HepG2 (cell line): ENCODE data around the gene USP24. TPM values are rescaled to one million over a fixed set of nuclear protein-coding genes. Genes with fewer than 3 reads are reported as not detected.
A peak's percentile ranks its signal among the peaks of the same experiment; 100 is the strongest.

Experiments
- BHLHE40 ChIP-seq: IDR thresholded peaks from 2 replicates; pipeline ENCODE4 v1.6.1; 2011; ENCODE audit warnings: low read length, improper control_type of control experiment
- ESRRA ChIP-seq: sonication (generic); formaldehyde crosslinking; IDR thresholded peaks from 2 replicates; pipeline ENCODE4 v1.5.1; 2020; ENCODE audit warnings: mild to moderate bottlenecking, low read depth, missing genetic modification reagents
- HMGXB4 ChIP-seq, 2 experiments: sonication (generic) in 1 of 2; formaldehyde crosslinking in 1 of 2; IDR thresholded peaks; 2 replicates each; pipeline versions ENCODE4 v1.4.0 to v1.6.1; 2018 to 2020; ENCODE audit warnings: missing genetic modification reagents in 2 of 2, borderline replicate concordance in 1 of 2, low read depth in 1 of 2, mild to moderate bottlenecking in 1 of 2, missing biosample characterization in 1 of 2
- HNF4A ChIP-seq: sonication (generic); formaldehyde crosslinking; IDR thresholded peaks from 2 replicates; pipeline ENCODE4 v1.4.0; 2020; ENCODE audit warnings: missing genetic modification reagents
- HOXA5 ChIP-seq: sonication (generic); formaldehyde crosslinking; IDR thresholded peaks from 2 replicates; pipeline ENCODE4 v1.4.0; 2020; ENCODE audit warnings: missing genetic modification reagents
- KDM4B ChIP-seq: sonication (generic); formaldehyde crosslinking; IDR thresholded peaks from 2 replicates; pipeline ENCODE4 v1.4.0; 2020; ENCODE audit warnings: missing genetic modification reagents
- KDM5B ChIP-seq: sonication (generic); formaldehyde crosslinking; IDR thresholded peaks from 2 replicates; pipeline ENCODE4 v1.4.0; 2020; ENCODE audit warnings: missing genetic modification reagents, mild to moderate bottlenecking, borderline replicate concordance
- MIXL1 ChIP-seq: IDR thresholded peaks from 2 replicates; pipeline ENCODE4 v1.6.1; 2016
- MXI1 ChIP-seq: IDR thresholded peaks from 3 replicates; pipeline ENCODE4 v1.6.1; 2012; ENCODE audit warnings: low read depth, low read length, inconsistent platforms, borderline replicate concordance
- NCOR1 ChIP-seq: fragments of 200-600 bp; sonication (generic); IDR thresholded peaks from 2 replicates; pipeline ENCODE4 v1.7.0; 2017; ENCODE audit warnings: antibody characterized with exemption, low read length, borderline replicate concordance
- NFIC ChIP-seq: IDR thresholded peaks from 2 replicates; pipeline ENCODE4 v1.6.1; 2012; ENCODE audit warnings: mild to moderate bottlenecking, low read length, inconsistent platforms
- POGK ChIP-seq: sonication (generic); formaldehyde crosslinking; conservative IDR thresholded peaks from 2 replicates; pipeline ENCODE4 v1.8.0; 2022; ENCODE audit warnings: mild to moderate bottlenecking, moderate library complexity, missing genetic modification reagents
- PRDM4 ChIP-seq: sonication (generic); formaldehyde crosslinking; IDR thresholded peaks from 2 replicates; pipeline ENCODE4 v1.9.0; 2021; ENCODE audit warnings: missing genetic modification reagents, borderline replicate concordance
- RCOR2 ChIP-seq: IDR thresholded peaks from 2 replicates; pipeline ENCODE4 v1.6.1; 2016; ENCODE audit warnings: missing biosample characterization, missing genetic modification reagents
- SKIL ChIP-seq: sonication (generic); formaldehyde crosslinking; IDR thresholded peaks from 2 replicates; pipeline ENCODE4 v1.8.0; 2022; ENCODE audit warnings: missing genetic modification reagents, mild to moderate bottlenecking, moderate library complexity, borderline replicate concordance
- STAG1 ChIP-seq: sonication (generic); formaldehyde crosslinking; IDR thresholded peaks from 2 replicates; pipeline ENCODE4 v1.4.0; 2020; ENCODE audit warnings: missing genetic modification reagents
- ZBTB7A ChIP-seq: sonication (generic); formaldehyde crosslinking; IDR thresholded peaks from 2 replicates; pipeline ENCODE4 v1.8.0; 2022; ENCODE audit warnings: mild to moderate bottlenecking, missing genetic modification reagents
- ZMYM2 ChIP-seq: sonication (generic); formaldehyde crosslinking; IDR thresholded peaks from 2 replicates; pipeline ENCODE4 v1.8.0; 2022; ENCODE audit warnings: mild to moderate bottlenecking, missing genetic modification reagents
- ZNF546 ChIP-seq: sonication (generic); formaldehyde crosslinking; conservative IDR thresholded peaks from 2 replicates; pipeline ENCODE4 v1.8.1; 2023; ENCODE audit warnings: mild to moderate bottlenecking, missing genetic modification reagents
- ZNF580 ChIP-seq: IDR thresholded peaks from 2 replicates; pipeline ENCODE4 v1.6.1; 2016; ENCODE audit warnings: low read depth, borderline replicate concordance
- ZSCAN12 ChIP-seq: sonication (generic); formaldehyde crosslinking; IDR thresholded peaks from 2 replicates; pipeline ENCODE4 v1.9.0; 2021; ENCODE audit warnings: mild to moderate bottlenecking, missing genetic modification reagents
- polyA plus RNA-seq, 8 experiments: library from polyadenylated mRNA; depleted of rRNA in 3 of 8; stranded (reverse) in 7 of 8; unstranded in 1 of 8; fragments of >200 nt; fragmentation: Illumina TruSeq in 4 of 8; extraction: Trizol in 4 of 8; gene quantifications; 2 replicates each; pipeline versions ENCODE4 v1.2.1 to v1.2.3, GENCODE V29; 2011 to 2016; ENCODE audit warnings: low read depth in 4 of 8, missing spikeins in 1 of 8, mixed read lengths in 1 of 8; ENCODE audit not compliant: insufficient read depth in 1 of 8
- total RNA-seq, 5 experiments: library from RNA; depleted of rRNA; stranded (reverse); fragments of >200 nt; fragmentation: Illumina TruSeq; extraction: Trizol; gene quantifications; 2 replicates each; pipeline ENCODE4 v1.2.3, GENCODE V29; 2016; ENCODE audit warnings: low read depth in 1 of 5

The USP24 gene
- total and polyA plus RNA-seq, 2 of the 13 experiments (the other 11 are each of a cell fraction or from before 2014, with no cell fraction given): 18.8 to 47.6 TPM

- TF ChIP-seq SKIL (CRISPR knock-in tag) (peak; percentile 58; the same call in 1 of the 2 replicates), PRDM4 (no peak), NCOR1 (peak; percentile 72), ZMYM2 (peak; percentile 67; the same call in 1 of the 2 replicates), NFIC (no peak), HOXA5 (CRISPR knock-in tag) (no peak), KDM4B (CRISPR knock-in tag) (no peak), STAG1 (no peak), ZBTB7A (CRISPR knock-in tag) (peak; percentile 51; the same call in 1 of the 2 replicates), ZNF580 (CRISPR knock-in tag) (0 out of 2 replicates have a peak, but pooled peaks have one; percentile 28), ZSCAN12 (no peak), RCOR2 (CRISPR knock-in tag) (no peak), MXI1 (peak; percentile 19; the same call in 1 of the 3 replicates), ESRRA (CRISPR knock-in tag) (peak; percentile 93), POGK (no peak), MIXL1 (CRISPR knock-in tag) (0 out of 2 replicates have a peak, but pooled peaks have one; percentile 36), KDM5B (CRISPR knock-in tag) (peak; percentile 50; the same call in 1 of the 2 replicates), ZNF546 (no peak), HNF4A (CRISPR knock-in tag) (peak; percentile 88), HMGXB4 (CRISPR knock-in tag; IDR thresholded peaks at IDR 0.05; ENCODE audit: borderline replicate concordance in 1 of 2, low read depth in 1 of 2) (0 out of 4 replicates have a peak, but pooled peaks of 1 of the 2 experiments have one; percentile 16), BHLHE40 (no peak)
Observed at GRCh38 chr1:55044617-55045397, 170.4 kb downstream of the USP24 start (continued).
